HG03196 (cell line): ENCODE measurements around the gene GPM6B.

Experiments used
- ATAC-seq: cut with Tn5 transposase; IDR thresholded peaks from one replicate; pipeline ENCODE4 v1.9.1; 2021; ENCODE audit not compliant: unreplicated experiment

The GPM6B gene

GRCh38 chrX:13770013-13770535, 46.8 kb downstream of the GPM6B start:
- ATAC-seq = no peak

- no peak for ATAC-seq
Measured at GRCh38 chrX:13768939-13769338, 48.0 kb downstream of the GPM6B start.

GRCh38 chrX:13764765-13765164, 52.1 kb downstream of the GPM6B start:
- ATAC-seq = no peak

GRCh38 chrX:13764281-13764680, 52.6 kb downstream of the GPM6B start:
- no peak for ATAC-seq

- ATAC-seq = no peak
Measured at GRCh38 chrX:13763489-13763888, 53.4 kb downstream of the GPM6B start.

GRCh38 chrX:13761606-13762414, 55.1 kb downstream of the GPM6B start:
- ATAC-seq = no peak

GRCh38 chrX:13760426-13760825, 56.5 kb downstream of the GPM6B start:
- ATAC-seq = no peak

GRCh38 chrX:13759152-13759718, 57.7 kb downstream of the GPM6B start:
- ATAC-seq = peak; percentile 58

GRCh38 chrX:13756381-13756780, 60.5 kb downstream of the GPM6B start:
- no peak for ATAC-seq

- ATAC-seq = no peak
Measured at GRCh38 chrX:13755254-13755653, 61.6 kb downstream of the GPM6B start.

- no peak for ATAC-seq
Measured at GRCh38 chrX:13754765-13755164, 62.1 kb downstream of the GPM6B start.

GRCh38 chrX:13752646-13753045, 64.2 kb downstream of the GPM6B start:
- peak; percentile 61 for ATAC-seq

GRCh38 chrX:13752141-13752540, 64.8 kb downstream of the GPM6B start:
- ATAC-seq = no peak

GRCh38 chrX:13750812-13751211, 66.1 kb downstream of the GPM6B start:
- ATAC-seq = no peak

- no peak for ATAC-seq
Measured at GRCh38 chrX:13750204-13750603, 66.7 kb downstream of the GPM6B start.

- ATAC-seq = no peak
Measured at GRCh38 chrX:13748486-13748885, 68.4 kb downstream of the GPM6B start.

- no peak for ATAC-seq
Measured at GRCh38 chrX:13747836-13748235, 69.1 kb downstream of the GPM6B start.

- ATAC-seq = peak; percentile 92
Measured at GRCh38 chrX:13742397-13743176, 74.3 kb downstream of the GPM6B start.

- ATAC-seq = no peak
Measured at GRCh38 chrX:13741695-13742094, 75.2 kb downstream of the GPM6B start.

- peak; percentile 90 for ATAC-seq
Measured at GRCh38 chrX:13734278-13735172, 82.4 kb downstream of the GPM6B start, which contains the start of the genes OFD1 and TRAPPC2. OFD1 (plus strand) TSS chrX:13734748; CDS start chrX:13735072, 324 bp downstream. TRAPPC2 (minus strand) TSS chrX:13734620; CDS start chrX:13719963, 14,657 bp downstream.
